OCI-LY7 (cell line): ENCODE results near the gene B4GALT6. TPM values are rescaled to one million over a fixed set of nuclear protein-coding genes. Genes with fewer than 3 reads are reported as not detected.

Experiments
- BruUV-seq: library from RNA; stranded (reverse); fragments of 400-500 nt; replicated peaks from 2 replicates; lab custom pipeline; 2021; lab: Mats Ljungman, UMichigan
- CTCF ChIA-PET: fragments of 300-600 bp; sonication (Branson Sonifier 250); formaldehyde crosslinking; loops from one replicate; lab custom pipeline; 2022; ENCODE audit warnings: antibody characterized with exemption; ENCODE audit not compliant: unreplicated experiment; lab: Charles Lee
- POLR2A ChIA-PET: fragments of 300-600 bp; sonication (Branson Sonifier 250); formaldehyde crosslinking; loops from one replicate; lab custom pipeline; 2022; ENCODE audit warnings: antibody characterized with exemption; lab: Charles Lee
- DNase-seq: peaks from one replicate; pipeline ENCODE4 v3.0.0-alpha.2; 2015; ENCODE audit warnings: low spot score
- H2AFZ ChIP-seq: fragments of 200-600 bp; sonication (generic), shearing (Covaris generic); 2 replicates; pipeline ENCODE4 v1.6.1; 2014; ENCODE audit warnings: mild to moderate bottlenecking, antibody characterized with exemption, low read length, moderate library complexity
- H3K27ac ChIP-seq: fragments of 200-600 bp; sonication (generic); 2 replicates; pipeline ENCODE4 v1.5.1; 2014; ENCODE audit warnings: mixed run types, low read depth, mild to moderate bottlenecking, moderate library complexity, low read length, inconsistent platforms; ENCODE audit not compliant: poor library complexity, severe bottlenecking
- H3K36me3 ChIP-seq: fragments of 200-600 bp; sonication (generic); 2 replicates; pipeline ENCODE4 v1.6.1; 2014; ENCODE audit warnings: mild to moderate bottlenecking, antibody characterized with exemption, low read length, moderate library complexity, mixed read lengths; ENCODE audit not compliant: insufficient read depth
- H3K4me1 ChIP-seq: fragments of 200-600 bp; sonication (generic); 2 replicates; pipeline ENCODE4 v1.5.1; 2014; ENCODE audit warnings: mild to moderate bottlenecking, low read length; ENCODE audit not compliant: insufficient read depth, poor library complexity, severe bottlenecking
- H3K4me2 ChIP-seq: fragments of 200-600 bp; sonication (generic); 2 replicates; pipeline ENCODE4 v1.6.1; 2014; ENCODE audit warnings: mild to moderate bottlenecking, low read length
- H3K4me3 ChIP-seq: fragments of 200-600 bp; sonication (generic); 2 replicates; pipeline ENCODE4 v1.5.1; 2014; ENCODE audit warnings: mild to moderate bottlenecking, low read depth, low read length; ENCODE audit not compliant: poor library complexity, severe bottlenecking
- H3K79me2 ChIP-seq: fragments of 200-600 bp; sonication (generic); 2 replicates; pipeline ENCODE4 v1.6.1; 2016; ENCODE audit warnings: low read depth, mild to moderate bottlenecking, low read length, moderate library complexity, mixed read lengths; ENCODE audit not compliant: insufficient read depth
- H3K9me2 ChIP-seq: fragments of 200-600 bp; sonication (generic); 2 replicates; pipeline ENCODE4 v1.6.1; 2016; ENCODE audit warnings: mild to moderate bottlenecking, low read length, mixed read lengths; ENCODE audit not compliant: insufficient read depth
- H3K9me3 ChIP-seq: fragments of 200-600 bp; sonication (generic); 2 replicates; pipeline ENCODE4 v1.6.1; 2014; ENCODE audit warnings: mild to moderate bottlenecking, mixed run types, low read length, mixed read lengths
- H4K20me1 ChIP-seq: fragments of 200-600 bp; sonication (generic); 2 replicates; pipeline ENCODE4 v1.6.1; 2014; ENCODE audit warnings: mild to moderate bottlenecking, antibody characterized with exemption, low read length, moderate library complexity, mixed read lengths; ENCODE audit not compliant: insufficient read depth
- EZH2phosphoT487 ChIP-seq: fragments of 200-600 bp; sonication (generic); IDR thresholded peaks from 2 replicates; pipeline ENCODE4 v1.6.1; 2018; ENCODE audit warnings: low read depth, borderline replicate concordance, mild to moderate bottlenecking, mixed run types, antibody characterized with exemption, low read length, moderate library complexity, mixed read lengths
- intact Hi-C: fragments of 100-400 bp; cut with micrococcal nuclease; formaldehyde crosslinking; loops from one replicate; pipeline ENCODE4 v1.10.0; 2022; ENCODE audit not compliant: unreplicated experiment
- total RNA-seq, 2 experiments: library from RNA; depleted of rRNA in 1 of 2; stranded (reverse); fragments of >200 nt in 1 of 2; shearing (Covaris generic) in 1 of 2; gene quantifications; 2 replicates each; pipeline ENCODE4 v1.2.3, GENCODE V29; 2014 to 2022
- TF ChIP-seq, protein P1 (sequence below): fragments of 200-600 bp; sonication (generic); conservative IDR thresholded peaks from 2 replicates; pipeline ENCODE4 v1.5.1; 2014; ENCODE audit warnings: mild to moderate bottlenecking, antibody characterized with exemption, low read length, moderate library complexity, mixed read lengths

The B4GALT6 gene
- total RNA-seq, 2 experiments from 2014 or later = 5.5 to 22.8 TPM

DNA sequence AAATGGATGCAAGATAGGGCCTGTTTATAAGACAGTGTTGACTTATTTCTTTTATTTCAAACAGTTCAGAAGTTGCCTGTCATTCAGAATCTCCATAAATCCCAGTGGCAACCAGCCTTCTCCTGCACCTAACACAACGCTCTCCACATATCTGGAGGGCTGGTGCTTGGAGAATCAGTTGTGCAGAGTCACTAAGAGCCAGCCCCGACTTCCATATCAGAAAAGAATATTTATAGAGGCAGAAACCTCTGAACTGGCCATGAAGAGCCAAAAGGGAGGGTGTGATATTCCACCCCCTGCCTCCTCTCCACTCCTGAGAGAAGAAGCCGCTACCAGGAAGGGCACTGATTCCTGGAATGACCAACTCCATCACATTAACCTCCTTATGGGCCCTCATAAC is 34.0 kb upstream of the B4GALT6 start:
- H3K9me3 ChIP-seq = no peaks in the 10 kb centered on the region
- CTCF ChIA-PET = no interaction called here
- H3K4me3 ChIP-seq = no peak overlapping the region
- no peaks in the 10 kb centered on the region for H3K9me2 ChIP-seq
- no TSS peak for BruUV-seq
- H3K4me1 ChIP-seq = no peaks in the 10 kb centered on the region
- no peaks in the 10 kb centered on the region for H3K36me3 ChIP-seq
- H2AFZ ChIP-seq = no peak overlapping the region
- no peaks in the 10 kb centered on the region for H3K79me2 ChIP-seq
- TF ChIP-seq, protein P1, sequence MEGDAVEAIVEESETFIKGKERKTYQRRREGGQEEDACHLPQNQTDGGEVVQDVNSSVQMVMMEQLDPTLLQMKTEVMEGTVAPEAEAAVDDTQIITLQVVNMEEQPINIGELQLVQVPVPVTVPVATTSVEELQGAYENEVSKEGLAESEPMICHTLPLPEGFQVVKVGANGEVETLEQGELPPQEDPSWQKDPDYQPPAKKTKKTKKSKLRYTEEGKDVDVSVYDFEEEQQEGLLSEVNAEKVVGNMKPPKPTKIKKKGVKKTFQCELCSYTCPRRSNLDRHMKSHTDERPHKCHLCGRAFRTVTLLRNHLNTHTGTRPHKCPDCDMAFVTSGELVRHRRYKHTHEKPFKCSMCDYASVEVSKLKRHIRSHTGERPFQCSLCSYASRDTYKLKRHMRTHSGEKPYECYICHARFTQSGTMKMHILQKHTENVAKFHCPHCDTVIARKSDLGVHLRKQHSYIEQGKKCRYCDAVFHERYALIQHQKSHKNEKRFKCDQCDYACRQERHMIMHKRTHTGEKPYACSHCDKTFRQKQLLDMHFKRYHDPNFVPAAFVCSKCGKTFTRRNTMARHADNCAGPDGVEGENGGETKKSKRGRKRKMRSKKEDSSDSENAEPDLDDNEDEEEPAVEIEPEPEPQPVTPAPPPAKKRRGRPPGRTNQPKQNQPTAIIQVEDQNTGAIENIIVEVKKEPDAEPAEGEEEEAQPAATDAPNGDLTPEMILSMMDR = no peak
- TF ChIP-seq EZH2phosphoT487 = no peak
- POLR2A ChIA-PET = interaction anchor here (0.5 kb wide), 1 partner anchor 13 kb away, joined by 3 read pairs; no protein-coding TSS in a partner anchor
- intact Hi-C loops = no loop called here
- no peak for DNase-seq
- H3K4me2 ChIP-seq = no peak overlapping the region
- H4K20me1 ChIP-seq = no peaks in the 10 kb centered on the region
- H3K27ac ChIP-seq = no peak overlapping the region

DNA sequence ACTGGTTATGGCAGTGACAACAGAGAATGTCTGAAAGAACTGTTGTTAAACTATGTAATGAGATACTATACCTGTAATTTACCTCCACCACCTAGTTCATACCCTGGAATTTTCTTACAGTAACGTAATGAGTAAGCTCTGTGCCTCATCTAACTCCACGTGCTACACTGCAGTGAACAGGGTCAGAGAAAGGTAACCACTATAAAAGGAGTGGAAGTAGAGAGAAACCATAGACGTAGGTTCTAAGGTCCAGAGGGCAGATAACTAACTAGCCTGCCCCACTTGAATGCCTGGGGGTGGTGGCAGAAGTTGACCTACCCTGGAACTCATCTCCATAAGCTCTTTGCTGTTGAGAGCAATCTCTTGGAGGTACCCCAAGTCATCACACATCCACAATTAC is 32.0 kb upstream of the B4GALT6 start:
- intact Hi-C loops = no loop called here
- no peaks in the 10 kb centered on the region for H4K20me1 ChIP-seq
- H3K36me3 ChIP-seq = no peaks in the 10 kb centered on the region
- ChIA-PET CTCF (no interaction called here), POLR2A (no interaction called here)
- no peaks in the 10 kb centered on the region for H3K79me2 ChIP-seq
- H3K9me2 ChIP-seq = no peaks in the 10 kb centered on the region
- TF ChIP-seq, protein P1 = no peak
- no peak for TF ChIP-seq EZH2phosphoT487
- H3K4me1 ChIP-seq = peaks cover 3% of the 10 kb centered on the region
- no peak for DNase-seq
- H2AFZ ChIP-seq = no peak overlapping the region
- BruUV-seq = no TSS peak
- no peak overlapping the region for H3K27ac ChIP-seq
- no peaks in the 10 kb centered on the region for H3K9me3 ChIP-seq
- H3K4me3 ChIP-seq = no peak overlapping the region
- H3K4me2 ChIP-seq = no peak overlapping the region

DNA sequence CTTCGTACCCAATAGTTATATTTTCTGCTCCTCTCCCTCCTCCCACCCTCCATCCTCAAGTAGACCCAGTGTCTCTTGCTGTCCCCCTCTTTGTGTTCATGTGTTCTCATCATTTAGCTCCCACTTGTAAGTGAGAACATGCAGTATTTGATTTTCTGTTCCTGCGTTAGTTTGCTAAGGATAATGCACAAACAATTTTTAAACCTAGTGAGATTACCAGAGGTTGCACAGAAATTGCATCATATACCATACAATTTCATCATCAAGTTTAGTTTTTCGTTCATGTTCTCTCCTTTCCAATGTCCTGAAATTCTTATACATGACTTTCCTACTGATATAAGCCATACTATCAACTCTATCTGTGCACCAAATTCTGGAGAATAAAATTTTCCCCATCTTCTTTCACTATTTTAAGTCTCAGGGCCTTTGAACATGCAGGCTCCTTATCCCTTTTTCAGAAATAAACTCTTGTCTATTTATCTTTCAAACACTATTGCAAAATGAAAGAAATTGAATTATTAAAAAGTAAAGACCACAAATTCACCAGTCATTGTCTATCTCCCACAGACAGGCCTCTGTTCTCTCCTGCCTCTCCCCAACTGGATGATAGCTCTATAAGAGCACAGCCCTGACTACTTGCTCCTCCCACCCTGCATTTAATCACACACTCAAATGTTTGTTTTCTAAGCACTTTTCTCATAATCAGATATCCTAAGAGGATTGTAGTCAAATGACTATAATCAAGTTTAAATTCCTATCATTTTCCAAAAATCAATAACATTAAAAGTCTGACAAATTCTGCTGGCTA is 27.2 kb upstream of the B4GALT6 start:
- no TSS peak for BruUV-seq
- H3K9me2 ChIP-seq = no peaks in the 10 kb centered on the region
- H3K36me3 ChIP-seq = no peaks in the 10 kb centered on the region
- H4K20me1 ChIP-seq = no peaks in the 10 kb centered on the region
- TF ChIP-seq, protein P1 = no peak
- H3K4me3 ChIP-seq = no peak overlapping the region
- H3K4me2 ChIP-seq = no peak overlapping the region
- peak overlapping the region; percentile 62; the same call in 1 of the 2 replicates for H2AFZ ChIP-seq
- CTCF ChIA-PET = no interaction called here
- no peak for DNase-seq
- H3K27ac ChIP-seq = no peak overlapping the region
- no peaks in the 10 kb centered on the region for H3K79me2 ChIP-seq
- peaks cover 14% of the 10 kb centered on the region for H3K4me1 ChIP-seq
- H3K9me3 ChIP-seq = no peaks in the 10 kb centered on the region
- intact Hi-C loops = no loop called here
- POLR2A ChIA-PET = no interaction called here
